ENCODE data around the gene CFAP70. TPM values are rescaled to one million over a fixed set of nuclear protein-coding genes. Genes with fewer than 3 reads are reported as not detected.

The CFAP70 gene
- polyA plus RNA-seq, 4 donors = 0.45 to 6.7 (median 0.45) TPM; not detected in 1

- H3K27ac ChIP-seq (ENCODE audit: low read depth in 1 of 3, low read length in 2 of 3) = no peak overlapping the region
- no peaks in the 10 kb centered on the region for H3K27me3 ChIP-seq (ENCODE audit: control insufficient read depth in 3 of 3, insufficient read depth in 3 of 3, low read length in 3 of 3)
- no peaks in the 10 kb centered on the region for H3K9me3 ChIP-seq (ENCODE audit: control insufficient read depth in 2 of 2, insufficient read depth in 1 of 2, low read depth in 1 of 2, low read length in 1 of 2)
- no peaks in the 10 kb centered on the region for H3K4me1 ChIP-seq (ENCODE audit: control insufficient read depth in 3 of 3, insufficient read depth in 2 of 3, low read depth in 1 of 3, low read length in 2 of 3)
- DNase-seq = no peak
- FAIRE-seq = no peak
- H3K4me3 ChIP-seq (ENCODE audit: low read depth in 1 of 3, low read length in 3 of 3) = no peak overlapping the region
- 87 to 95% (median 92%) methylated on average over 3 of the region's 3 CpGs for WGBS, 3 donors
- peaks cover under 1 to 20% (median 6%) of the 10 kb centered on the region in 3 donors for H3K36me3 ChIP-seq (ENCODE audit: control insufficient read depth in 3 of 3, insufficient read depth in 2 of 3, low read depth in 1 of 3, low read length in 3 of 3)
Observed at GRCh38 chr10:73228247-73228646, 130.4 kb downstream of the CFAP70 start.

DNA sequence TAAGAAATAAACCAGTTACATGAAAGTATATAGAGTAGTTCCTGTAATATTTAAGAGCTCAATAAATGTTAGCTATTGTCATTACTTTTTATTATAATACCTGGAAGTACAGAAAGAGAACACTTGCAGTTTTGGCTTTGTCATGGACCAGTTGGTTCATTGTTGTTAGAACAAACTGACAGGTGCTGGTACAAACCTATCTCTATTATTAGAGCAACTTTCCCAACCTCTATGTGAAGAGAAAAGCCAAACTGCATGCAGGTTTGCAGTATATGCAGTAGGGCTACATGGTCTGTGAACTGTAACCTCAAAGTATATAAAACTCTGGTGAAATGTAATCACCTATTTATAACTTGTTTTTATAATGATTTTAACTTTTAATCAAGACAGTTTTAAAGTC lies 132.0 kb downstream of the CFAP70 start:
- H3K9me3 ChIP-seq (ENCODE audit: control insufficient read depth in 2 of 2, insufficient read depth in 1 of 2, low read depth in 1 of 2, low read length in 1 of 2) = no peaks in the 10 kb centered on the region
- H3K4me1 ChIP-seq (ENCODE audit: control insufficient read depth in 3 of 3, insufficient read depth in 2 of 3, low read depth in 1 of 3, low read length in 2 of 3) = no peaks in the 10 kb centered on the region
- H3K36me3 ChIP-seq (ENCODE audit: control insufficient read depth in 3 of 3, insufficient read depth in 2 of 3, low read depth in 1 of 3, low read length in 3 of 3) = peaks cover 2 to 15% (median 6%) of the 10 kb centered on the region in 3 donors
- no peak overlapping the region for H3K27ac ChIP-seq (ENCODE audit: low read depth in 1 of 3, low read length in 2 of 3)
- no peak overlapping the region for H3K4me3 ChIP-seq (ENCODE audit: low read depth in 1 of 3, low read length in 3 of 3)
- H3K27me3 ChIP-seq (ENCODE audit: control insufficient read depth in 3 of 3, insufficient read depth in 3 of 3, low read length in 3 of 3) = no peaks in the 10 kb centered on the region
- no peak for FAIRE-seq
- no peak for DNase-seq

- H3K9me3 ChIP-seq (ENCODE audit: control insufficient read depth in 2 of 2, insufficient read depth in 1 of 2, low read depth in 1 of 2, low read length in 1 of 2) = no peaks in the 10 kb centered on the region
- no peak overlapping the region for H3K4me3 ChIP-seq (ENCODE audit: low read depth in 1 of 3, low read length in 3 of 3)
- FAIRE-seq (peak; percentile 51), DNase-seq (no peak)
- no peaks in the 10 kb centered on the region for H3K4me1 ChIP-seq (ENCODE audit: control insufficient read depth in 3 of 3, insufficient read depth in 2 of 3, low read depth in 1 of 3, low read length in 2 of 3)
- H3K36me3 ChIP-seq (ENCODE audit: control insufficient read depth in 3 of 3, insufficient read depth in 2 of 3, low read depth in 1 of 3, low read length in 3 of 3) = peaks cover 2 to 12% (median 3%) of the 10 kb centered on the region in 3 donors
- no peak overlapping the region for H3K27ac ChIP-seq (ENCODE audit: low read depth in 1 of 3, low read length in 2 of 3)
- H3K27me3 ChIP-seq (ENCODE audit: control insufficient read depth in 3 of 3, insufficient read depth in 3 of 3, low read length in 3 of 3) = no peaks in the 10 kb centered on the region
Observed at GRCh38 chr10:73225518-73225917, 133.1 kb downstream of the CFAP70 start.

GRCh38 chr10:73220989-73221388 lies 137.7 kb downstream of the CFAP70 start:
- 89 to 100% (median 97%) methylated on average over 1 of the region's 1 CpG for WGBS, 3 donors
- Histone ChIP-seq H3K9me3 (ENCODE audit: control insufficient read depth in 2 of 2, insufficient read depth in 1 of 2, low read depth in 1 of 2, low read length in 1 of 2) (no peaks in the 10 kb centered on the region), H3K27me3 (ENCODE audit: control insufficient read depth in 3 of 3, insufficient read depth in 3 of 3, low read length in 3 of 3) (no peaks in the 10 kb centered on the region), H3K4me3 (ENCODE audit: low read depth in 1 of 3, low read length in 3 of 3) (no peak overlapping the region), H3K4me1 (ENCODE audit: control insufficient read depth in 3 of 3, insufficient read depth in 2 of 3, low read depth in 1 of 3, low read length in 2 of 3) (no peaks in the 10 kb centered on the region), H3K27ac (ENCODE audit: low read depth in 1 of 3, low read length in 2 of 3) (no peak overlapping the region), H3K36me3 (ENCODE audit: control insufficient read depth in 3 of 3, insufficient read depth in 2 of 3, low read depth in 1 of 3, low read length in 3 of 3) (peaks cover 2 to 6% (median 6%) of the 10 kb centered on the region in 3 donors)
- FAIRE-seq (no peak), DNase-seq (no peak)

DNA sequence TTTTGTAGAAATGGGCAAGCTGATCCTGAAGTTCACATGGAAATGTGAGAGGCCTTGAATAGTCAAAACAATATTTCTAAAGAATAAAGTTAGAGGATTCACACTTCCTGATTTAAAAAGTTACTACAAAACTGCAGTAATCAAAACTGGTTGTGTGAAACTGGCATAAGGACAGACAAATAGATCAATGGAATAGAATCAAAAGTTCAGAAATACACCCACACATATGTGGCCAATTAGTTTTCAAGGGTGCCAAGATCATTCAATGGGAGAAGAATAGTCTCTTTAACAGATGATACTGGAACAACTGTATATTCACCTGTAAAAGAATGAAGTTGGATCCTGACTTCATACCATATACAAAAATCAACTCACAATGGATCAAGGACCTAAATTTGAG lies 139.3 kb downstream of the CFAP70 start:
- H3K4me3 ChIP-seq (ENCODE audit: low read depth in 1 of 3, low read length in 3 of 3) = no peak overlapping the region
- H3K9me3 ChIP-seq (ENCODE audit: control insufficient read depth in 2 of 2, insufficient read depth in 1 of 2, low read depth in 1 of 2, low read length in 1 of 2) = no peaks in the 10 kb centered on the region
- no peak for DNase-seq
- no peaks in the 10 kb centered on the region for H3K4me1 ChIP-seq (ENCODE audit: control insufficient read depth in 3 of 3, insufficient read depth in 2 of 3, low read depth in 1 of 3, low read length in 2 of 3)
- no peak for FAIRE-seq
- no peak overlapping the region for H3K27ac ChIP-seq (ENCODE audit: low read depth in 1 of 3, low read length in 2 of 3)
- H3K27me3 ChIP-seq (ENCODE audit: control insufficient read depth in 3 of 3, insufficient read depth in 3 of 3, low read length in 3 of 3) = no peaks in the 10 kb centered on the region
- H3K36me3 ChIP-seq (ENCODE audit: control insufficient read depth in 3 of 3, insufficient read depth in 2 of 3, low read depth in 1 of 3, low read length in 3 of 3) = peaks cover 2 to 6% (median 6%) of the 10 kb centered on the region in 3 donors

GRCh38 chr10:73218431-73219191 lies 140.1 kb downstream of the CFAP70 start:
- Histone ChIP-seq H3K27me3 (ENCODE audit: control insufficient read depth in 3 of 3, insufficient read depth in 3 of 3, low read length in 3 of 3) (no peaks in the 10 kb centered on the region), H3K9me3 (ENCODE audit: control insufficient read depth in 2 of 2, insufficient read depth in 1 of 2, low read depth in 1 of 2, low read length in 1 of 2) (no peaks in the 10 kb centered on the region), H3K4me3 (ENCODE audit: low read depth in 1 of 3, low read length in 3 of 3) (no peak overlapping the region), H3K4me1 (ENCODE audit: control insufficient read depth in 3 of 3, insufficient read depth in 2 of 3, low read depth in 1 of 3, low read length in 2 of 3) (no peaks in the 10 kb centered on the region), H3K36me3 (ENCODE audit: control insufficient read depth in 3 of 3, insufficient read depth in 2 of 3, low read depth in 1 of 3, low read length in 3 of 3) (peaks cover 2 to 6% (median 6%) of the 10 kb centered on the region in 3 donors), H3K27ac (ENCODE audit: low read depth in 1 of 3, low read length in 2 of 3) (no peak overlapping the region)
- WGBS, 3 donors = 91 to 93% (median 91%) methylated on average over 2 of the region's 2 CpGs
- DNase-seq = peak; percentile 5 to 16
- FAIRE-seq = no peak

DNA sequence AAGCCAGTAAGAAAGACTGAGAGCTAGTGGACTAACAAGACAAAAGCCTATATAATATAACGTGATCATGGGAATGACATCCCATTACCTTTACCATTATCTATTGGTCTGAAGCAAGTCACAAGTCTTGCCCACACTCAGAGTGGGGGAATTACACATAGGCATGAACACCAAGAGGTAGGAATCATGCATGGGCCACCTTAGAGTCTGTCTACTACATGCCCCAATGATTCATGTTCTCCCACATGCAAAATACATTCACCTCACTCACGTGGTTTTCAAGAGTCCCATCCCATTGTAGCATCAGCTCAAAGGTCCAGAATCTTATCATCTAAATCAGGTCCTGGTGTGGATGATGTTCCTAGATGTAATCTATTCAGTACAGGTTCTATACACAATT lies 141.0 kb downstream of the CFAP70 start:
- DNase-seq = no peak
- 87 to 96% (median 88%) methylated on average over 2 of the region's 2 CpGs for WGBS, 3 donors

GRCh38 chr10:73215749-73216148 lies 142.9 kb downstream of the CFAP70 start:
- DNase-seq (no peak), FAIRE-seq (no peak)
- no peak overlapping the region for H3K27ac ChIP-seq (ENCODE audit: low read depth in 1 of 3, low read length in 2 of 3)
- H3K27me3 ChIP-seq (ENCODE audit: control insufficient read depth in 3 of 3, insufficient read depth in 3 of 3, low read length in 3 of 3) = no peaks in the 10 kb centered on the region
- H3K4me1 ChIP-seq (ENCODE audit: control insufficient read depth in 3 of 3, insufficient read depth in 2 of 3, low read depth in 1 of 3, low read length in 2 of 3) = no peaks in the 10 kb centered on the region
- peaks cover 2 to 10% (median 4%) of the 10 kb centered on the region in 3 donors for H3K36me3 ChIP-seq (ENCODE audit: control insufficient read depth in 3 of 3, insufficient read depth in 2 of 3, low read depth in 1 of 3, low read length in 3 of 3)
- H3K9me3 ChIP-seq (ENCODE audit: control insufficient read depth in 2 of 2, insufficient read depth in 1 of 2, low read depth in 1 of 2, low read length in 1 of 2) = no peaks in the 10 kb centered on the region
- 90 to 96% (median 94%) methylated on average over 1 of the region's 1 CpG for WGBS, 3 donors
- no peak overlapping the region for H3K4me3 ChIP-seq (ENCODE audit: low read depth in 1 of 3, low read length in 3 of 3)

More for the DNA sequence above, 141.0 kb downstream of the CFAP70 start:
- no peak for FAIRE-seq
- H3K4me1 ChIP-seq (ENCODE audit: control insufficient read depth in 3 of 3, insufficient read depth in 2 of 3, low read depth in 1 of 3, low read length in 2 of 3) = no peaks in the 10 kb centered on the region
- no peak overlapping the region for H3K4me3 ChIP-seq (ENCODE audit: low read depth in 1 of 3, low read length in 3 of 3)
- H3K27ac ChIP-seq (ENCODE audit: low read depth in 1 of 3, low read length in 2 of 3) = no peak overlapping the region
- peaks cover 2 to 10% (median 4%) of the 10 kb centered on the region in 3 donors for H3K36me3 ChIP-seq (ENCODE audit: control insufficient read depth in 3 of 3, insufficient read depth in 2 of 3, low read depth in 1 of 3, low read length in 3 of 3)
- no peaks in the 10 kb centered on the region for H3K9me3 ChIP-seq (ENCODE audit: control insufficient read depth in 2 of 2, insufficient read depth in 1 of 2, low read depth in 1 of 2, low read length in 1 of 2)
- H3K27me3 ChIP-seq (ENCODE audit: control insufficient read depth in 3 of 3, insufficient read depth in 3 of 3, low read length in 3 of 3) = no peaks in the 10 kb centered on the region

All from small intestine (tissue), 7 donors.